GM18526 (cell line): ENCODE results near the gene TUBA4B.

ENCODE experiments used
- POLR2A ChIP-seq: IDR thresholded peaks from 3 replicates; pipeline ENCODE4 v1.6.1; 2011; ENCODE audit not compliant: insufficient read length; ENCODE audit errors: extremely low read depth

TUBA4B gene

DNA sequence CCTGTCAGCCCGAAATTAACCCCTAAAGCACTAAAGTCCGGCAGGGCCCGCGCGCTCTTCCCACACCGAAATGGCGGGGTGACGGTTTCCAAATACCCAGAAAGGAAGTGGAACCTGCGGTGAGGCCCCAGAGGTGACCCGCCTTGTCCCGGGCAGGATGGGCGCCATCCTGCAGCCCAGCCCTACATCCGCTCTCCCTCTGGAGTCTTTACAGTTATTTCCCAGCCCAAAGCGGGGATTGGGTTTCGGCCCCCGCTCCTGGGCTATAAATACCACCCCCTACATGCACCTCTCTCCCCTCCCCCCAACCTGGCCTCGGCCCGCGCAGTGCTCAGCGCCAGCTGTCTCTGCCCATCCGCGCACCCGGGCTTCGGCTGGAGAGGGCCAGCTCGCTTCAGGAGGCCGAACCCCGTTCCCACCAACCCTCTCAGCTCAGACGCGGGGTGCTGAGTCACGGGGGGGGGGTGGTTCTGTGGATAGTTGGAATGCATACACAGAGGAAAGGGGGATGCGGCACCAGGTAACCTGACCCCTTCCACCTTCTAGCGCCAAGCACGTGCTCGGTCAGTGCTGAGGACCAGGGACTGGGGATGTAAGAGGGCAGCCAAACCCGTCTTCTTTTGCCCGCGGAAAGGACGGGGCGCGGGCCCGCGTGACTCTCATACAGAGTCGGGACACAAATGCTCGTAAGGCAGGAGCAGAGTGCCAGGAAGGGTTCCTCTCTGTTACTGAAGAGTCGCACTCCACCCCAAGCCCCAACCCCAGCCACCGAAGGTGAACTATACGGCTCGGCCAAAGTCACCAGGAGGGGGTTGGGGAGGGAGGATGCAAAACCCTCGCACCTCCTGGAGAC is at the start of gene TUBA4B:
Gene TUBA4B (plus strand): TSS at position 344 of the 853 bp plus-strand sequence. CDS start 165 bp downstream, at position 509.
- TF ChIP-seq POLR2A: no peak

DNA sequence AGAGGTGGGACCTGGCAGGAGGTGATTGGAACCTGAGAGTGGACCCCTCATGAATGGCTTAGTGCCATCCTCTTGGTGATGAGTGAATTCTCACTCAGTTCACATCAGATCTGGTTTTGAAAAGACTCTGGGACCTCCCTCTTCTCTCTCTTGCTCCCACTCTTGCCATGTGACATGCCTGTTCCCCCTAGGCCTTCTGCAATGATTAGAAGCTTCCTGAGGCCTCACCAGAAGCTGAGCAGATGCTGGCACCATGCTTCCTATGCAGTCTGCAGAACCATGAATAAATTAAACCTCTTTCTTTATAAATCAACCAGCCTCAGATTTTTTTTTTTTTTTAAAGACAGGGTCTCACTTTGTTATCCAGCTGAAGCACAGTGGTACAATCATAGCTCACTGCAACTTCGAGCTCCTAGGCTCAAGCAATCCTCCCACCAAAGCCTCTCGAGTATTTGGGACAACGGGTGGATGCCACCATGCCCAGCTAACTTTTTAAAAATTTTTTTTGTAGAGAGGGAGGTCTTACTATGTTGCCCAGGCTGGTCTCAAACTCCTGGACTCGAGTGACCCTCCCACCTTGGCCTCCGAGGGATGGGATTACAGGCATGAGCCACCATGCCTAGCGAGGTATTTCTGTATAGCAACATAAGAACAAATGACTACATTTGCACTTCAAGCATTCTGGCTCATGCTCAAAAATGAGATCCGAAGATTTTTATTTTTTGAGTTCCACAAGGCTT is 48.4 kb upstream of the TUBA4B start:
- no peak for TF ChIP-seq POLR2A

DNA sequence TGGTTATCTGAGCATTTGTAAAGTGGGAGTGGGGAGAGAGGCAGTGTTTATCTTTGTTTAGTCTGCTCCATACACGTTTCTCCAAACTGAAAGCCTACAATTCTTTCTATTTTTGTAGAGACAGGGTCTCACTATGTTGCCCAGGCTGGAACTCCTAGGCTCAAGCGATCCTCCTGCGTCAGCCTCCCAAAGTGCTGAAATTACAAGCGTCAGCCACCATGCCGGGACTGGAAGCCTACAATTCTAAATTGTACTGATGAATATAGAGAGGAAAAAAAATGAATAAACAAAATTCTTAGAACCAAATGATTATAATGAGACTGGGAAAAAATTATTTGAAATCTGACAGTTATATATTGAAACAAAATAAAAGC is 47.9 kb upstream of the TUBA4B start:
- no peak for TF ChIP-seq POLR2A

DNA sequence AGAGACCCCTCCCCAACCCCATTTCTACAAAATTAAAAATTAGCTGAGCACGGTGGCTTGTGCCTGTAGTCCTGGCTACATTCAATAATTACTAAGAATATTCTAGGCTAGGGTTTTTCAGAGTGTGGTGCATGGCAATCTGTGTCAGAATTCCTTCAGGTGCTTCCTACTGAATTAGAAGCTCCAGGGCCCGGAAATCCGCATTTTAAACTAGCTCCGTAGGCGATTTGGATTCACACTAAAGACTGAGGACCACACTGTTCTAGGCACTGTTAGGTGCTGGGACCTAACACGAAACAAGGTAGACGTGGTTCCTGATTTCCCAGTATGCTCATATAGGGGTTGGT is 47.1 kb upstream of the TUBA4B start:
- no peak for TF ChIP-seq POLR2A

DNA sequence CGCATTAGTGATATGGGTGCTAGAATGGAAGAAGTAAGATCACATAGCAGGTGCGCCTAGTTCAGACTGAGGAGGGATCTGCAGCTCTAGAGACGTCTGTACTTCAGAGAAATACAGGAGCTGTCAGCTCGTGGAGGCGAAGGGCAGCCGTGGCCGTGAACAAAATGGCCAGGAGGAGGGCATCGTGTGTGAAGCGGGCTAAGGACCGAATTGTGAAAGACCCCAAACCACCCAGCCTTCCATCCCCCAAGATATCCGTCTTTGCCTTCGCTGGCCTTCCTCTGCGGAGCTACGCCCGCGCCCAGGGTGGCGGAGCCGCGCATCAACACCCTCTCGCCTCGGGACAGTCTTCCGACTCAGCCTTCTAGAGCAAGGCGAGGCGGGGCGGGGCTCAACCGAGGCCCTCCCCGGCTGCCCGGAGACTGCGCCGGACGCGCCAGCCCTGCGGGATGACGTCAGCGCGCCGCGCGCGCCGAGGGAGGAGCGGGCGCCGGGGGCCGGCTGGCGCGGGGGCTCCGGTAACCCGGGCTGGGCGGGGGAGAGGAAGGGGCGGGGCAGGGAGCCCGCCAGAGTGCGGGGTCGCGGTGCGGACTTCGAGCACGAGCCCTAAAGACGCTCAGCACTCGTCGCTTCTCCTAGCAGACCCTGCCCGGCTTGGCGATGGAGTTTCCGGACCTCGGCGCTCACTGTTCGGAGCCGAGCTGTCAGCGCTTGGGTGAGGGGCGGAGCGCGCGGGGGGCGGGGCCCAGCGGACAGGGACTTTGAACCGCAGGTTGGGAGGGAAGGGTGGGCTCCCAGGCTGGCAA is 46.5 kb upstream of the TUBA4B start, which contains the start of gene ZFAND2B:
Gene ZFAND2B (plus strand): TSS at position 455 of the 806 bp plus-strand sequence. CDS start 206 bp downstream, at position 661.
- TF ChIP-seq POLR2A: peak; percentile 98

DNA sequence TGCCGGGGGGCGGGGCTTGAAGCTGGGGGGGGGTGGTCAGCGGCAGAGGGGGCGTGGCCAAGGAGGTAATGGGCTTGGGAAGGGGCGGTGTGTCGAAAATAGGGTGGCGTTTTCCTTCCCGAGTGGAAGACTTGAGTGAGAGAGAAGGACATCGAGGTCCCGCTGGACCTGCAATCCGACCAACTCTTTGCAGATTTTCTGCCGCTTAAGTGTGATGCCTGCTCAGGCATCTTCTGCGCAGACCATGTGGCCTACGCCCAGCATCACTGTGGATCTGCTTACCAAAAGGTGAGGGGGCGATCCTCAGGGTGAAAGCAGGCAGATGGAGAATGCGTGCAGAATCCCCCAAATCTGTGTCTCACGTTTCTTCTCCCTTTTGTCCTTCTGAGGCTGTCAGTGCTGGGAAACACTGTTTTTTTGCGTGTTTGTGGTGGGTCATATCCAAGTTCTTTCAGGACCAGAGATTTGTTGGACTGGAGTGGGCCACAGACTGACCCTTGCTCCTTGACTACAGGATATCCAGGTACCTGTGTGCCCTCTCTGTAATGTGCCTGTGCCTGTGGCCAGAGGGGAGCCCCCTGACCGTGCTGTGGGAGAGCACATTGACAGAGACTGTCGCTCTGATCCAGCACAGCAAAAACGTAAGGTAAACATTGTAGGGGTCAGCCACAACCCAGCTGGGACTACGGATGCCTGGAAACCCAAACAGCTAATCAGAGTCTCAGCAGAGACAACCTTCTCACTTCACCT is 45.7 kb upstream of the TUBA4B start:
- no peak for TF ChIP-seq POLR2A

DNA sequence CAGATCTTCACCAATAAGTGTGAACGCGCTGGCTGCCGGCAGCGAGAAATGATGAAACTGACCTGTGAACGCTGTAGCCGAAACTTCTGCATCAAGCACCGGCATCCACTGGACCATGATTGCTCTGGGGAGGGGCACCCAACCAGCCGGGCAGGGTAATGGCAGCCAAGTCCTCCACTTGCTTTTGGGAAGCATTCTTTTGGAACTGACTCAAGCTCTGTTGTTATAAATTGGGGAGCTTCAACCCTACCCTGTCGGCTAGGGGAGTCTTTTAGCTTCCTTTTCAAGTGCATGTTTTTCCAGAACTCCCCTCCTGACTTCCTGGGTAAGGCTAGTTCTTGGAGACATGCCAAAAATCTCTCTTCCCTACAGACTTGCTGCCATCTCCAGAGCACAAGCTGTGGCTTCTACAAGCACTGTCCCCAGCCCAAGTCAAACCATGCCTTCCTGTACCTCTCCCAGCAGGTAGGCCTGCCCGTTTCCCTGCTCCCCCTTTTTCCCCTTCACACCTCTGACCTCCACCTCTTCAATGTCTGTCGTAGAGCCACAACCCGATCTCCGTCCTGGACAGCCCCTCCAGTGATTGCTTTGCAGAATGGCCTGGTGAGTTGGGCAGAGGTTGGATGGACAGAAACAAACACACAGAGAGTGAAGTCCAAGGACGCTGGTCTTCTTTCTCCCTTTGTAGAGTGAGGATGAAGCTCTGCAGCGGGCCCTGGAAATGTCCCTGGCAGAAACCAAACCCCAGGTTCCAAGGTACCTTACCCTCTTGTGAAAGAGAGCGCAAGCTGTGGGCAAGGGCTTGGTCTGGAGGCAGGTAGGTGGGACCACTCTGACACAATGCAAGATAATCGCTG is 44.9 kb upstream of the TUBA4B start:
- TF ChIP-seq POLR2A: no peak

DNA sequence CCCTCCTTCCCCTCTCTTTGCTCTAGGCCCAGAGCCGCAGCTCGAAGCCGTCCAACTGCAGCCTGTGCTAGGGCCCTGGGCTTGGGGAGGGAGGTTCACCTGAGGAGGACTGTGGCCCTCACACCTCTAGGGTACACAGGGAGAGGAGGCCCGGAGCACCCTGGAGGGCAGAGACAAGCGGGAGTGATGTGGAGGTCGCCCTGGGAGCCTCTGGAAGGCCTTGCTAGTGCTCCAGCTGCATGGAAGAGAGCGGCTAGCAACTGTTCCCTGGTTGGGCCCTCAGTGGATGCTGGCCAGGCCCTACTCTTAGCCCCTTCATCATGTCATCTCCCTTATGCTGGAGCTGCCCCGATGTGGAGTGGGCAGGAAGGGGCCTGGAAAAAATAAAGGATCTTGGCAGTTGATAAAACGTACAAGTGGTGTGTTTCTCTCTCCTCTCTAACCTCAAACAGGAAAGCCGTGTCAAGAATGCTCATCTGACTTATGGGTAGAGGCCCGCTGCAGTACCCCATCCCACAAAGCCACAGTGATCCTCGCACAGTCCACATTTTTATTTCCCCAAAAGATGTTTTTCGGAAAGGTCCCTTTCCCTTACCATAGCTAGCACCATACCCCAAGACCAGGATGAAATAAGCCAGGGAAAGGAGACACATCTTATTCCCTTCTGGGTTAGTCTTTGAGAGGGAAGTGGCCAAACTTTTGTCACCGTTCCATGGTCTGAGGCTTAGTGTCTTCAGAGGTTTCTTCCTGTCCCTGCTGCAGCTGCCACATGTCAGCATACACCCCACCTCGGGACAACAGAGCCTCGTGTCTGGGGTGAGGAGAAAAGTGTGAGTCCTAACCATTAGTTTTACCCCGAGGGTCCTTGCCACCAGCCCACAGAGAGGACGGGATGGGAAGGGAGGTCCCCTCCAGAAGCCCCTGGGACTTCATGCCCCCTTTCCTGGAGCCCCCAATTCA is 43.5 kb upstream of the TUBA4B start:
- TF ChIP-seq POLR2A: no peak

DNA sequence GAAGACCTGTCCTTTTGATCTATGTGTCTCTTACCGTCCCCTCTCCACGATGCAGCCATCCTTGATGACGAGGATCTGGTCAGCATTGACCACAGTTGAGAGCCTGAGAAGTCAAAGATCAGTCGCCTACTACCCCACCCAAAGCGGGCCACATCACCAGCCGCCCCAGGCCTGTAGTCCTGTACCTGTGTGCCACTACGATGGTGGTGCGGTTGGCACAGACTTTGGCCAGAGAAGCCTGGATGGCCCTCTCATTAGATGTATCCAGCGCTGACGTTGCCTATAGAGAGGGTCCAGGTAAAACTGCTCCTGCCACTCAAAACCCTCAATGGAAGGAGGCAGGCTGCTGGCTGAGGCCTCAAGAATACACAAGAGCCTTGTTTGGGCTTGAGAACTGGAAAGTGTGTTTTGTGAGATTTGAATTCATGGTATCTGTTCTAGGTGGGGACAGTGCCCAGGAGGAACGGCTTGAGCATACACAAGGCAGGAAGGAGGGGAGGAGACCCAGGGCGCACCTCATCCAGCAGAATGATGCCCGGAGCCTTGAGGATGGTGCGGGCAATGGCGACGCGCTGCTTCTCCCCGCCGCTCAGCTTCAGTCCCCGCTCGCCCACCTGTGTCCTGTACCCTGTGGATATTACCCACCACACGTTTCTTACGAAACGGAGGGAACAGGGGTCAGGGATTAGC is 42.7 kb upstream of the TUBA4B start:
- no peak for TF ChIP-seq POLR2A

DNA sequence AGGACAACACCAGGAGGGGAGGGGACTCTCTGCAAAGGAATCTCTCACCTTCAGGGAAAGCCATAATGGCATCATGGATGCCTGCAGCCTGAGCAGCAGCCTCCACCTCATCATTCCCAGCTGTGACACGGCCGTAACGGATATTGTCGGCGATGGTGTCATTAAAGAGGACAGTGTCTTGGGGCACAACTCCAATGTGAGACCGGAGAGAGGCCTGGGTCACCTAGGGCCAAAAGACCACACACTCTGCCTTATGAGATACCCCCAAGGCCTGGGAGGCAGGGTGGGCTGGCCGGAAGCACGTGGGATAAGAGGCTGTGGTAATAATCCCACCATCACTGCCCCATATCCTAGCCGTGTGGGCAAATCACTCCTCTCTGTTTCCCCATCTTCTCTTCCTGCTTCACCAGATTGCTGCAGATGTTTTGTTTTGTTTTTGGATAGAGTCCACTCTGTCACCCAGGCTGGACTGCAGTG is 42.1 kb upstream of the TUBA4B start:
- no peak for TF ChIP-seq POLR2A

DNA sequence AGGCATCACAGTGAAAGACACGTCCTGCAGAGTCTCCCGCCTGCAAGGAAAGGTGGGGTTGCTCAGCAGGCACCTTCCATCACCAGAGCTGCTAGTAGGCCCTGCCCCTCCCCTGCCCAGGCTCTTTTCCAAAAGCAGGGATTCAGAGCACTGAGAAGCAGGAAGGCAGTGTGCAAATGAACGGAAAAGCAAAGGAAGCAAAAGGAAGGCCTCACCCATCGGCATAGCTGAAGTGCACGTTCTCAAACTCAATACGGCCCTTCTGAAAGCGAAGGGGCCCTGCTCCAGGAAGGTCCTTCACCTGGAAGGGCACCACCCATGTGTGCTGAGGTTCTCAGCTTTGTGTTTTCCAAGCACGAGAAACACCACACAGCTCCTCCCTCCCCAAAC is 40.0 kb upstream of the TUBA4B start:
- TF ChIP-seq POLR2A: no peak

DNA sequence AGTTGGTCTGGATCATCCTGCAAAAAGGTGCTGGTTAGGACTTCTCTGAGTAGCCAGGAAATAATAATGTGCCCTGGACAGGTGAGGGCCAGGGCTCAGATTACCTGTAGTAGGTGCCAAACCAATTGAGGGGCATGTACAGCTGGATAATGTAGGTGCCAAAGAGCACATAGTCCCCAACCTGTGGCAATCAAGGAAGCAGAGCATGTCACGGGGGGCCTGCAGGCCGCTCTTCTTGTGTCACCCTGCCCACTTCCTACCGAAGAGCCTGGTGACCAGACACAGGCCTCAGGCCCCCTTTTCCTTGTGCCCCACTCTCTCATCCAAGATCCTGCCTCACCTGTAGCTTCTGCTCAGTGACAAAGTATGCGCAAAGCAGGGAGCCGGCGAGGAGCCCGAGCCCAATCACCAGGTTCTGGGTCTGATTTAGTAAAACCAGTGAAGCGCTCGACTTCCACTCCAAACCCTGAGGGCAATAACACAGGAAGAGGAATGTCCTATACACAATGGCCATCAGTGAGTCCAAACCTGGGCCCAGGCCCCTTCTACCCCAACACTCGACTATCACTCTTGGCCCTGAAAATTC is 39.5 kb upstream of the TUBA4B start:
- no peak for TF ChIP-seq POLR2A
